COLO668 (cell line): ENCODE data around the gene TSPOAP1.

ENCODE experiments used
- DNase-seq: peaks from one replicate; lab custom pipeline; 2025; ENCODE audit not compliant: unreplicated experiment; lab: John Stamatoyannopoulos, UW

Gene TSPOAP1, protein sequence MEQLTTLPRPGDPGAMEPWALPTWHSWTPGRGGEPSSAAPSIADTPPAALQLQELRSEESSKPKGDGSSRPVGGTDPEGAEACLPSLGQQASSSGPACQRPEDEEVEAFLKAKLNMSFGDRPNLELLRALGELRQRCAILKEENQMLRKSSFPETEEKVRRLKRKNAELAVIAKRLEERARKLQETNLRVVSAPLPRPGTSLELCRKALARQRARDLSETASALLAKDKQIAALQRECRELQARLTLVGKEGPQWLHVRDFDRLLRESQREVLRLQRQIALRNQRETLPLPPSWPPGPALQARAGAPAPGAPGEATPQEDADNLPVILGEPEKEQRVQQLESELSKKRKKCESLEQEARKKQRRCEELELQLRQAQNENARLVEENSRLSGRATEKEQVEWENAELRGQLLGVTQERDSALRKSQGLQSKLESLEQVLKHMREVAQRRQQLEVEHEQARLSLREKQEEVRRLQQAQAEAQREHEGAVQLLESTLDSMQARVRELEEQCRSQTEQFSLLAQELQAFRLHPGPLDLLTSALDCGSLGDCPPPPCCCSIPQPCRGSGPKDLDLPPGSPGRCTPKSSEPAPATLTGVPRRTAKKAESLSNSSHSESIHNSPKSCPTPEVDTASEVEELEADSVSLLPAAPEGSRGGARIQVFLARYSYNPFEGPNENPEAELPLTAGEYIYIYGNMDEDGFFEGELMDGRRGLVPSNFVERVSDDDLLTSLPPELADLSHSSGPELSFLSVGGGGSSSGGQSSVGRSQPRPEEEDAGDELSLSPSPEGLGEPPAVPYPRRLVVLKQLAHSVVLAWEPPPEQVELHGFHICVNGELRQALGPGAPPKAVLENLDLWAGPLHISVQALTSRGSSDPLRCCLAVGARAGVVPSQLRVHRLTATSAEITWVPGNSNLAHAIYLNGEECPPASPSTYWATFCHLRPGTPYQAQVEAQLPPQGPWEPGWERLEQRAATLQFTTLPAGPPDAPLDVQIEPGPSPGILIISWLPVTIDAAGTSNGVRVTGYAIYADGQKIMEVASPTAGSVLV (N-terminal part only)

GRCh38 chr17:58328195-58329034 is at the start of gene TSPOAP1:
TSPOAP1 (minus strand) TSS chr17:58328795; CDS start chr17:58327920, 875 bp downstream.
- DNase-seq = no peak

DNA sequence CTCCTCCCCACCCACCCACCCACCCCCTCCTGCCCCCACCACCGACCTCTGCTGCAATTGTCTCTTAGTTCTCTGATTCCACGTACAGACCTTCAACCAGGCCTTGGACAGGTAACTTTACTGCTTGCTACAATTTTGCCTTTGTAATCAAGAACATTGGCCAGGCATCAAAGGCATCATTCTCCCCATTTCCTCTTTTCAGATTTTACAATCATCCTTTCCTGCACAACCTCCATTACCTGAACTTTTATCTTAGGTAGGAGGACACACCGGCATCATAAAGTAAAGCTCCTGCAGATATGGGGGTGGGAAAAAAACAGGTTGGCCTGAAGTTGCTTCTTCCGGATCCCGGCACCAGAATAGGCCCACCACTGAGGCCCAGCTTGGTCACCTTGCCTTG is 49.1 kb upstream of the TSPOAP1 start:
- no peak for DNase-seq

GRCh38 chr17:58377093-58377601 is 48.6 kb upstream of the TSPOAP1 start:
- DNase-seq = no peak

DNA sequence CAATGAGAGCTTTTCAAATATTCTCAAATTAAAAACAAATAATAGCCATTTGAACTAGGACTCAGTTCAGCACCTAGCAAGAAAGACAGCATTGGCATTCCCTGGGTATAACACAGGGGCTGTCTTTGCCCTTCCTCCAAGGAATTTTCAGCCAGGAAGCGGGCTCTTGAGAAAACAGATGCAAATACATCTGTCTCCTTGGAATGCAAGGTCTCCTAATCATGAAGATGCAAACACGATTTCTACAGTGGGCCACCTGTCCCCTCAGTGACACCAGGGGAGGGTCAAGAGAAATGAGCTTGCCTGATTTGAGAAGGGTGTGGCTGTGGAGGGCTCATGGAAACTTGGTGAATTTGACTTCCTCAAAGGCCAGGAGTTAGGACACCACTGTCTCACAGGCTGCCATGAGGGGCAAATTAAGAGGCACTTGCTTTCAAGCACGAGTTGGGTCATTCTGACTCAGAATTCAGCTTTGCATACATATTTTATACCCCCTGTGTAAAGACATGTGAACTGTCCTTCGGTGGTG is 47.9 kb upstream of the TSPOAP1 start:
- DNase-seq = no peak

- no peak for DNase-seq
Measured at GRCh38 chr17:58375811-58376210, 47.2 kb upstream of the TSPOAP1 start.

DNA sequence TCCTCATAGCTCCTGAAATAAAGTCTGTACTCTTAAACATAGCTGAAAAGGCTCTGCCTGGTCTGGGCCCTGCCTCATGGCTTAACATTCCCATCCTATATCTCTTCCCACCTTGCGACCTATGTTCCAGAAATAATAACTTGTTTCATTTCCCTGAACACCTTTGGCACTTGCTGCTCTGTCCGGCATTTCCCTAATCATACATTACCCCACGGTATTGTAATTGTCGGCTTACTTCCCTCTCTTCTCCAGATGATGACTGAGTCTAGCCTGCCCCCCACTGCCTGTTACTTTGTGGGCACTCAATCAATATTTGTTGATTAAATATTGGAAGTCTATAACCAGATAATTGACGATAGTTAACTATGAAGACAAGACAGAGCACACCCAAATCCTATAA is 46.7 kb upstream of the TSPOAP1 start:
- no peak for DNase-seq

GRCh38 chr17:58373923-58374322 is 45.3 kb upstream of the TSPOAP1 start:
- DNase-seq = no peak

DNA sequence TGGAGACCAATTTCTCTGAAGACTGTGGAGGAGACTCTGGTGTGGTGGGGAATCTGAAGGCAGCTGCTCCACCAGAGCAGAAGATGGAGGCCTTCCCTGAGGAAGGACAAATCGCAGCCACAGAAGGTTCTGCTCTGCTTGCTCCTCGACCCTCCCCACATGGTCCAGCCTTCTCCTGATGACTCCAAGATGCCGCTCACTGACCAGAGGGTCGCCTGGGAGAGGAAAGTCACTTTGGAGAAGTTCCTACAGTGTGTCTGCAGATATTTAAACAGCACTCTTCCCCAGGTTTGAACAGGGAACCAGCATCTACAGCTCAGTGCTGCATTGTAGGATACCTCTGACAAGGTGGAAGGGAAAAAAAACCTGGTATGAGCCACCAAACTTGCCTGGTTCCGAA is 44.4 kb upstream of the TSPOAP1 start:
- DNase-seq = no peak

- DNase-seq = no peak
Measured at GRCh38 chr17:58371300-58371950, 42.8 kb upstream of the TSPOAP1 start.

DNA sequence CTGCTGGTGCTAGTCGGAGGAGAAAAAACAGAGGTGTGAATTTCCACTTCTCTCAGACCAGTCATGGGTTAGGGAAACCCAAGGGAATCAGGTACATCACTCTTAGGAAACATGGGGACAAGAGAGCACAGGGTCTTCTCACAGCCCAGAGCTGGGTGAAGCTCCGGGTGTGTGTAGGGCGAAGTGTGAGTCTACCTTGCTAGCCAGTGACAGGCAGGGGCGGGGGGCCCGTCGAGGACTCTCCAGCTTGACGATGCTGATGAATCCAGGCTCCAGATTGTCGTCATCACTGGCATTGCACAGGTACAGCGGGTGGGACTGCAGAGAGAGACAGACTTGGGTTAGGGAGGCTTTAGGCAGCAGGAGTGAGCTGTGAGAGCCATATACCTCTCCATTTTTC is 42.1 kb upstream of the TSPOAP1 start:
- no peak for DNase-seq

GRCh38 chr17:58370309-58370708 is 41.7 kb upstream of the TSPOAP1 start:
- no peak for DNase-seq

- DNase-seq = no peak
Measured at GRCh38 chr17:58369214-58370031, 40.8 kb upstream of the TSPOAP1 start.

DNA sequence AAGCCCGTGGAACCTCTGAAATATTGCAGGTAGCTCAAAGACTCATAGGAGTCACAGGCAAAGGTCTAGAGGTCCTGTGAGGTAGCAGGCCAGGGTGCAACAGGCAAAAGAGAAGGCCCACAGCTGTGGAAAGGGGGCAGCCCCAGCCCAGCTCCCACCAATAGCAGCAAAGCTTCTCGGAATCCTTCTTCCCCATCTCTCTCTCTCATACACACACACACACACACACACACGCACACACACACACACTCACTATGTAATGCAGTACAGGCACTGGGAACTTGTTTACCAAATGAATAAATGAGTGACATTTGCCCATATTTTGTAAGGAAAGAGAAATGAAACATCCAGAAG is 40.2 kb upstream of the TSPOAP1 start:
- DNase-seq = no peak

- DNase-seq = no peak
Measured at GRCh38 chr17:58367461-58367860, 38.9 kb upstream of the TSPOAP1 start.

- no peak for DNase-seq
Measured at GRCh38 chr17:58365980-58366595, 37.5 kb upstream of the TSPOAP1 start.

DNA sequence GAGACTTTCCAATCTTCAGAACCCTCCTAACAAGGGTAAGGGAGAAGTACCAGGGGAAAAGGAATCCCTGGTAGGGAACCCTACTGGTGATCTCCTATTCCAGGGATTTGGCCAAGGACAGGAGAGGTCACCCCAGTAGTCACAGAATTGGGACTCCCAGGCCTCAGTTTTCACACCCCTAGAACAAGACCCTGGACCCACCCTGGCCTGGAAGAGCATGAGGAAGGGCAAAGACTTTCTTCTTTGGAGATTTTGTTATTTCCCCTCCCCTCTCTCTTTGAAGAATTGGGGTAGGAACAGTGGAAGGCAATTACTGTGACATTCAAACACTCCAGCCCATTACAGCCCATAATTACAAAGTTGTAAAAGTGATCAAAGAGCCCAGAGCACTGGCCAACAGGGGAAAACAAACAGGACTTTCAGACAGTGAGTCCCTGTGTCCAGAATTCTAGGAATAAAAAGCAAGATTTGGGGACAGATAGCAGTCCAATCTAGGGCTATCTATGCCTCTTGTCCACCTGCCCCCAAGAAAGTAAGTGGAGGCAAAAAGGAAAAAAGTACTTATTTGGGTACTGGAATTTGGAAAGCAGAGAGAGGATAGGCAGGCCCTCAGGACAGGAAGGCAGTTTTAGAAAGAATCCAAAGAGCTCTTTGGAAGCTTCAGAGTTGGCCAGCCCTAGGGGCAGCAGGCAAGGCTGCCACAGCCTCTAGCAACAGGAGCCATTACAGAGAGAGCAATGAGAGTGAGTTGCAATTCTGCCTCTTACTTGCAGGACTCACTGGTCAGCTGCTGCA is 36.8 kb upstream of the TSPOAP1 start:
- DNase-seq = no peak

DNA sequence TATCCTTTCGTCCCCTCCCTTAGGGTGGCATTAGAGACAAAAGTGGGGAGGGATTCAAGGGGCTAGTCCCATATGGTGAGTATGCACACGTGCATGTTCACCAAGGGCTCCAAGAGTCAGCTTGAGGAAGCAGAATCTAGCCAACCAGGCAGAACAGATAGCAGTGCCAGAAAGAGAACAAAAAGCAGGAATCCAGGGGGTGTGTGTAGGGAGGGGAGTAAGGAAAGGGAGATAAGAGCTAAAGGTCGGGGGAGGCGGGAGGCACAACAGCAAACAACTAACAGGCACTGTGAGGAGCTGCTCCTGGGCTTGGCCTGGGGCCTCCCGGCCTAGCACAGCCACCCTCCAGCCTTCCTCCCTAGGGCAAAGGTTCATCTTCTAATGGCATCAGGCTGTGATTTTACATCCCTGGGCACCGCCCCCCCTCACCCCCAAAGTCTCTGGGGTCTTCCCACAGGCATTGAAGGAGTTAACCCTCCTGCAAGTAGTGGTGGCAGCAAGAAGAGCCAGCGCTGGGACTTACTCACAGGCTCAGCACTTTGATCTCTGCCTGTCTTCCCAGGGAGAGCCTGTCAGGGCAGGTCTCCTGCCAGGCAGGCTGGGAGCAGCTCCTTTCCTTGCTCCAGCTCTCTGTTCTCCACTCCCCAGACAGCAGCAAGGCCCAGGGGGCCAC is 35.8 kb upstream of the TSPOAP1 start:
- no peak for DNase-seq
